DMS 273 treated with DMSO at 0.1 percent for 48 hours (cell line): ENCODE results near the gene YJEFN3.

Experiments used
- DNase-seq: peaks from one replicate; lab custom pipeline; 2025; lab: John Stamatoyannopoulos, UW

YJEFN3 gene

GRCh38 chr19:19539698-19540063 is 11.0 kb downstream of the YJEFN3 start:
- no peak for DNase-seq

- no peak for DNase-seq
Observed at GRCh38 chr19:19540064-19540714, 11.5 kb downstream of the YJEFN3 start.

- no peak for DNase-seq
Observed at GRCh38 chr19:19540715-19541515, 12.2 kb downstream of the YJEFN3 start.

- DNase-seq, result no peak
Observed at GRCh38 chr19:19541616-19542015, 12.9 kb downstream of the YJEFN3 start.

GRCh38 chr19:19542507-19542906 is 13.8 kb downstream of the YJEFN3 start:
- DNase-seq, result no peak

GRCh38 chr19:19543101-19543500 is 14.4 kb downstream of the YJEFN3 start:
- no peak for DNase-seq

- DNase-seq, result no peak
Observed at GRCh38 chr19:19543640-19544039, 14.9 kb downstream of the YJEFN3 start.

- DNase-seq, result no peak
Observed at GRCh38 chr19:19544257-19544953, 15.7 kb downstream of the YJEFN3 start.

GRCh38 chr19:19544954-19545591 is 16.4 kb downstream of the YJEFN3 start:
- DNase-seq, result no peak

GRCh38 chr19:19545707-19546106 is 17.0 kb downstream of the YJEFN3 start:
- no peak for DNase-seq

- no peak for DNase-seq
Observed at GRCh38 chr19:19546751-19547162, 18.0 kb downstream of the YJEFN3 start.

GRCh38 chr19:19547674-19548336 is 19.1 kb downstream of the YJEFN3 start:
- no peak for DNase-seq

- no peak for DNase-seq
Observed at GRCh38 chr19:19548915-19549759, 20.4 kb downstream of the YJEFN3 start.

- DNase-seq, result no peak
Observed at GRCh38 chr19:19549804-19550464, 21.2 kb downstream of the YJEFN3 start.

GRCh38 chr19:19550485-19550929 is 21.8 kb downstream of the YJEFN3 start:
- DNase-seq, result no peak

GRCh38 chr19:19550972-19551852 is 22.5 kb downstream of the YJEFN3 start:
- DNase-seq, result no peak

- DNase-seq, result no peak
Observed at GRCh38 chr19:19551853-19552192, 23.1 kb downstream of the YJEFN3 start.

- no peak for DNase-seq
Observed at GRCh38 chr19:19552798-19553197, 24.1 kb downstream of the YJEFN3 start.

GRCh38 chr19:19553670-19554069 is 25.0 kb downstream of the YJEFN3 start:
- no peak for DNase-seq
